Neuronal stem cell (in vitro differentiated cells): Measurements from ENCODE around the gene LRRC49.

ENCODE experiments used
- DNase-seq: peaks from one replicate; pipeline ENCODE4 v3.0.0-alpha.2; 2013; ENCODE audit warnings: low spot score
- H2AFZ ChIP-seq: one replicate; pipeline ENCODE4 v1.6.1; 2013; ENCODE audit warnings: mild to moderate bottlenecking, low read length, inconsistent platforms
- H2AK5ac ChIP-seq: 2 replicates; pipeline ENCODE4 v1.6.1; 2013; ENCODE audit warnings: low read depth, mild to moderate bottlenecking, inconsistent platforms, low read length, moderate library complexity, mixed read lengths
- H2BK120ac ChIP-seq: 2 replicates; pipeline ENCODE4 v1.6.1; 2013; ENCODE audit warnings: low read depth, mild to moderate bottlenecking, inconsistent platforms, low read length, moderate library complexity, mixed read lengths
- H2BK12ac ChIP-seq: one replicate; pipeline ENCODE4 v1.6.1; 2013; ENCODE audit warnings: low read length, inconsistent platforms
- H2BK15ac ChIP-seq: 2 replicates; pipeline ENCODE4 v1.6.1; 2013; ENCODE audit warnings: mild to moderate bottlenecking, low read length, inconsistent platforms, mixed read lengths
- H2BK5ac ChIP-seq: one replicate; pipeline ENCODE4 v1.6.1; 2013; ENCODE audit warnings: inconsistent platforms, mild to moderate bottlenecking, low read length, moderate library complexity
- H3K14ac ChIP-seq: one replicate; pipeline ENCODE4 v1.6.1; 2013; ENCODE audit warnings: low read length, inconsistent platforms
- H3K18ac ChIP-seq: 2 replicates; pipeline ENCODE4 v1.6.1; 2013; ENCODE audit warnings: low read length, inconsistent platforms
- H3K23ac ChIP-seq: 2 replicates; pipeline ENCODE4 v1.6.1; 2013; ENCODE audit warnings: low read depth, mild to moderate bottlenecking, mixed read lengths, low read length, inconsistent platforms; ENCODE audit not compliant: poor library complexity
- H3K27ac ChIP-seq: replicated peaks from 3 replicates; pipeline ENCODE4 v1.5.1; 2013; ENCODE audit warnings: low read length, inconsistent platforms
- H3K27me3 ChIP-seq, 3 experiments: 2 replicates each; pipeline ENCODE4 v1.6.1; 2013; ENCODE audit warnings: low read length in 3 of 3, mild to moderate bottlenecking in 2 of 3, inconsistent platforms in 1 of 3, low read depth in 1 of 3, mixed read lengths in 1 of 3, moderate library complexity in 1 of 3; ENCODE audit not compliant: control insufficient read depth in 3 of 3, insufficient read depth in 3 of 3
- H3K36me3 ChIP-seq, 2 donors: replicated peaks in 1 of 2; 2 replicates each; pipeline ENCODE4 v1.6.1; 2013; ENCODE audit warnings: low read length in 2 of 2; ENCODE audit not compliant: control insufficient read depth in 2 of 2, insufficient read depth in 2 of 2
- H3K4ac ChIP-seq: 2 replicates; pipeline ENCODE4 v1.6.1; 2013; ENCODE audit warnings: inconsistent platforms, mild to moderate bottlenecking, low read length, moderate library complexity
- H3K4me1 ChIP-seq, 2 donors: 1 replicate in 1 of 2; 2 replicates in 1 of 2; pipeline ENCODE4 v1.6.1; 2013; ENCODE audit warnings: low read length in 2 of 2, low read depth in 1 of 2; ENCODE audit not compliant: control insufficient read depth in 2 of 2, insufficient read depth in 1 of 2
- H3K4me2 ChIP-seq: one replicate; pipeline ENCODE4 v1.6.1; 2013; ENCODE audit warnings: mild to moderate bottlenecking, low read length, inconsistent platforms; ENCODE audit not compliant: insufficient read depth, poor library complexity, severe bottlenecking
- H3K4me3 ChIP-seq, 2 donors: 2 replicates each; pipeline ENCODE4 v1.5.1; 2013; ENCODE audit warnings: low read length in 2 of 2, mild to moderate bottlenecking in 2 of 2, inconsistent platforms in 1 of 2, moderate library complexity in 1 of 2
- H3K79me1 ChIP-seq: one replicate; pipeline ENCODE4 v1.6.1; 2013; ENCODE audit warnings: low read depth, mild to moderate bottlenecking, inconsistent platforms, low read length, moderate library complexity
- H3K9ac ChIP-seq: one replicate; pipeline ENCODE4 v1.6.1; 2013; ENCODE audit warnings: mild to moderate bottlenecking, low read depth, low read length, inconsistent platforms; ENCODE audit not compliant: poor library complexity
- H3K9me3 ChIP-seq, 2 donors: replicated peaks in 1 of 2; 2 replicates each; pipeline versions ENCODE3 to v1.6.1; 2013; ENCODE audit warnings: low read length in 2 of 2, mild to moderate bottlenecking in 2 of 2, inconsistent platforms in 1 of 2, low read depth in 1 of 2, mixed read lengths in 1 of 2, moderate library complexity in 1 of 2; ENCODE audit not compliant: control insufficient read depth in 2 of 2, insufficient read depth in 1 of 2
- H4K8ac ChIP-seq: one replicate; pipeline ENCODE4 v1.6.1; 2013; ENCODE audit warnings: low read depth, mild to moderate bottlenecking, inconsistent platforms, low read length, moderate library complexity
- H4K91ac ChIP-seq: one replicate; pipeline ENCODE4 v1.6.1; 2013; ENCODE audit warnings: low read length, low read depth, mild to moderate bottlenecking, inconsistent platforms; ENCODE audit not compliant: poor library complexity
- WGBS, 2 donors: extraction: QIAGEN DNeasy Blood & Tissue Kit; methylation state at CpG; one replicate each; pipeline ENCODE4 v1.1.7; 2013; ENCODE audit warnings: missing lambda C conversion rate in 2 of 2, mixed read lengths in 1 of 2; ENCODE audit not compliant: insufficient read length in 2 of 2, insufficient replicate concordance in 1 of 2; ENCODE audit errors: extremely low coverage in 2 of 2; 5-methylcytosine and 5-hydroxymethylcytosine counted together

The LRRC49 gene

DNA sequence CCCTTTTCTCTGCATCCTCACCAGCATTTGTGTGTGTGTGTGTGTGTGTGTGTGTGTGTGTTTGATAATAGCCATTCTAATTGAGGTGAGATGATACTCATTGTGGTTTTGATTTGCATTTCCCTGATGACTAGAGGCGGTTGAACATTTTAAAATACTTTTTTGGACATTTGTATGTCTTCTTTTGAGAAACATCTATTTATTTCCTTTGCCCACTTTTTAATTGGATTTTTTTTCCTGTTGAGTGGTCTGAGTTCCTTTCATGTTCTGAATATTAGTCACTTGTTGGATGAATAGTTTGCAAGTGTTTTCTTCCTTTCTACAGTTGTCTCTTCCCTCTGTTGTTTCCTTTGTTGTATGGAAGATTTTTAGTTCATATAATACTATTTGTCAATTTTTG, 168.4 kb downstream of the LRRC49 start:
- Histone ChIP-seq H3K36me3 (no peaks in the 10 kb centered on the region), H3K27ac (no peak overlapping the region), H2BK12ac (no peak overlapping the region), H3K14ac (no peak overlapping the region), H2AFZ (no peak overlapping the region), H2BK5ac (no peak overlapping the region), H2BK15ac (no peak overlapping the region), H3K4ac (no peak overlapping the region), H3K27me3 (no peaks in the 10 kb centered on the region), H2BK120ac (no peak overlapping the region), H3K18ac (no peak overlapping the region), H3K4me2 (no peak overlapping the region), H3K23ac (no peak overlapping the region), H3K9me3 (peaks cover 0 to 3% of the 10 kb centered on the region in 2 donors), H2AK5ac (no peak overlapping the region), H3K79me1 (no peaks in the 10 kb centered on the region), H3K4me1 (no peaks in the 10 kb centered on the region), H4K91ac (no peak overlapping the region), H3K4me3 (no peak overlapping the region), H3K9ac (no peak overlapping the region), H4K8ac (no peak overlapping the region)
- no CpG with 5 or more reads among the region's 1 CpG for WGBS, 2 donors
- no peak for DNase-seq

DNA sequence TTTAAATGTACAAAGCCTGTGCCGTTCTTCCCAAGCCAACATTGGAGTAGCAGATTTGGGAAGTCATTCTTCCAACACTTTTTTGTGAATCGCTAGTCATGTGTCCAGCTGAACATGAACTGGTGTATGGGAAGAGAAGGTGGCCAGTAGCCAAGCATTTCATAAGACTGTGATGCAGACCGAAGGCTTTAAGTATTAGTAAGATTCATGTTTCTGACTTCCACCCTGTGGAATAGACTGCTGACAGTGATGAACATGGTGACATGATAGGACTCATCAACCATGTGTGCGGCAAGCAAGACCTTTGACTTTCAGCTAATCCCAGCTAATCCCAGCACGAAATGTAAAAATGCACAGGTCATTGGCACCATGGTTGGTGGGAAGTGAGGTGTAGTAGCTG, 174.4 kb downstream of the LRRC49 start:
- H2AK5ac ChIP-seq, result no peak overlapping the region
- H4K8ac ChIP-seq, result no peak overlapping the region
- no peak overlapping the region for H3K9ac ChIP-seq
- H3K4me3 ChIP-seq, result no peak overlapping the region
- no peaks in the 10 kb centered on the region for H3K9me3 ChIP-seq
- H4K91ac ChIP-seq, result no peak overlapping the region
- H2BK120ac ChIP-seq, result no peak overlapping the region
- H2BK5ac ChIP-seq, result no peak overlapping the region
- H2AFZ ChIP-seq, result no peak overlapping the region
- H3K4me2 ChIP-seq, result no peak overlapping the region
- WGBS, 2 donors, result no CpG with 5 or more reads among the region's 5 CpGs
- DNase-seq, result no peak
- H3K4ac ChIP-seq, result no peak overlapping the region
- H3K23ac ChIP-seq, result no peak overlapping the region
- no peaks in the 10 kb centered on the region for H3K79me1 ChIP-seq
- H2BK15ac ChIP-seq, result no peak overlapping the region
- H3K4me1 ChIP-seq, result no peaks in the 10 kb centered on the region
- no peak overlapping the region for H3K14ac ChIP-seq
- no peaks in the 10 kb centered on the region for H3K36me3 ChIP-seq
- H3K27ac ChIP-seq, result no peak overlapping the region
- H3K18ac ChIP-seq, result no peak overlapping the region
- no peak overlapping the region for H2BK12ac ChIP-seq
- no peaks in the 10 kb centered on the region for H3K27me3 ChIP-seq

DNA sequence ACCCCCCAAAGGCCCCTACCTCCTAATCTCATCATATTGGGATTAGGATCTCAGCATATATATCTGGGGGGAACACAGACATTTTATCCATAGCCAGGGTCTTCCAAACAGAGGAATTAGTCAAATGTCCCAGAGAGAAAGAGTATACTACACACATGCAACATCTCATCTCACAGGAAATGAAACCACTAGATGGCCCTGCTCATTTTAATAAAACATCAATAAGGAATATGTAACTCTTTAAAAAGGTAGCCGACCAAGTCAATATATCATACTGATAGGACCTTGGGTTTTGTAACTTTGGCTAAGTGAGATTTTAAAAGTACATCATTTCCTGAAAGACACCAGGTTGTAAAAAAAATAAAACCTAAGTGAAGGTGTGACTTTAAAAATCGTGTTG, 177.1 kb downstream of the LRRC49 start:
- Histone ChIP-seq H3K4ac (no peak overlapping the region), H4K8ac (no peak overlapping the region), H3K18ac (no peak overlapping the region), H3K4me1 (no peaks in the 10 kb centered on the region), H3K23ac (no peak overlapping the region), H3K27ac (no peak overlapping the region), H3K4me3 (no peak overlapping the region), H2BK120ac (no peak overlapping the region), H2BK15ac (no peak overlapping the region), H3K79me1 (no peaks in the 10 kb centered on the region), H3K27me3 (no peaks in the 10 kb centered on the region), H2AFZ (no peak overlapping the region), H3K9me3 (no peaks in the 10 kb centered on the region), H3K9ac (no peak overlapping the region), H2BK12ac (no peak overlapping the region), H3K14ac (no peak overlapping the region), H2BK5ac (no peak overlapping the region), H4K91ac (no peak overlapping the region), H3K4me2 (no peak overlapping the region), H2AK5ac (no peak overlapping the region), H3K36me3 (no peaks in the 10 kb centered on the region)
- WGBS, 2 donors, result no CpG with 5 or more reads among the region's 2 CpGs
- no peak for DNase-seq

DNA sequence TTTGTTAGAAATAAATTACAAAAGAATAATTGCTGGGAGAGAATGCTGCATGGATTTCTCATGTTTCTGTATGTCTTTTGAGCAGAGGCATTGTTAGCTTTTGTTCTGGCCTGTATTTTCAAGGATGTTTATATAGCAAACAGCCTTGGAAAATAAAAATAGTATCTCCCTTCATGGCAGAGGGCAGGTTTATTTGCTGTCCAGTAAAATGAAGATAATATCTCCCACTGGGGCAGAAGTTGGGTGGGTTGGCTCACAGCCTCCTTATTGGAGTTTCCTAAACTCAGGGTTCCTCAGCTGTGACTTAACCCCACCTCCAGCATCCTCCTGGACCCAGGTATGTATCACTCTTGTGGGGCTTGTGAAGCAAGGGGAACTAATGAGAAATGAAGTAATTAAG, 178.9 kb downstream of the LRRC49 start:
- no peaks in the 10 kb centered on the region for H3K79me1 ChIP-seq
- no peak overlapping the region for H4K91ac ChIP-seq
- H2BK120ac ChIP-seq, result no peak overlapping the region
- H3K27me3 ChIP-seq, result no peaks in the 10 kb centered on the region
- H3K9me3 ChIP-seq, result peaks cover 0 to under 1% of the 10 kb centered on the region in 2 donors
- H3K27ac ChIP-seq, result no peak overlapping the region
- no peak overlapping the region for H4K8ac ChIP-seq
- no peak overlapping the region for H2AFZ ChIP-seq
- H2BK5ac ChIP-seq, result no peak overlapping the region
- no peak overlapping the region for H3K9ac ChIP-seq
- no peaks in the 10 kb centered on the region for H3K4me1 ChIP-seq
- no peaks in the 10 kb centered on the region for H3K36me3 ChIP-seq
- H3K18ac ChIP-seq, result no peak overlapping the region
- no peak overlapping the region for H2BK15ac ChIP-seq
- H3K23ac ChIP-seq, result no peak overlapping the region
- no peak overlapping the region for H2AK5ac ChIP-seq
- DNase-seq, result no peak
- no peak overlapping the region for H3K4me3 ChIP-seq
- H3K4ac ChIP-seq, result no peak overlapping the region
- no peak overlapping the region for H3K4me2 ChIP-seq
- H3K14ac ChIP-seq, result no peak overlapping the region
- H2BK12ac ChIP-seq, result no peak overlapping the region
